IPS DF 19.7 (cell line): ENCODE measurements around the gene ARHGEF26.

ENCODE experiments used
- DNase-seq: peaks from one replicate; pipeline ENCODE4 v3.0.0-alpha.2; 2013; ENCODE audit warnings: low read depth, low spot score

The ARHGEF26 gene

DNA sequence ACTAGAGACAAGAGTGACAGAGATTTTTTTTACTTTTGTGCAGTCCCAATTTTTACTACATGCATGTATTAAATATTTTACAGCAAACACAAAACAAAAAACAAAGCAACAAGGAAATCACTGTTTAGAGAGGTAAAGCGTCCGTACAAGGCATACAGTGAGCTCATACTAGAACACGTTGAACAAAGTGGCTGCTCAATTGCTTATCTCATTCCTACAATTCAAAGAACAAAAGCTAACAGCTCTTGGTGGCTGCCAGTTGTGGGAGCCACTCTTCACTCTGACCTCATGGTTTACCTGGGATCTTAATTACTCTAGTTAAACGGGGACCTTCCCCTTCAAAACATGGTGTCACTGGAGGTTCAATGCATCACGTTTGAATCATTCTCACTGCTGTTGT lies 7.6 kb upstream of the ARHGEF26 start:
- DNase-seq = no peak

DNA sequence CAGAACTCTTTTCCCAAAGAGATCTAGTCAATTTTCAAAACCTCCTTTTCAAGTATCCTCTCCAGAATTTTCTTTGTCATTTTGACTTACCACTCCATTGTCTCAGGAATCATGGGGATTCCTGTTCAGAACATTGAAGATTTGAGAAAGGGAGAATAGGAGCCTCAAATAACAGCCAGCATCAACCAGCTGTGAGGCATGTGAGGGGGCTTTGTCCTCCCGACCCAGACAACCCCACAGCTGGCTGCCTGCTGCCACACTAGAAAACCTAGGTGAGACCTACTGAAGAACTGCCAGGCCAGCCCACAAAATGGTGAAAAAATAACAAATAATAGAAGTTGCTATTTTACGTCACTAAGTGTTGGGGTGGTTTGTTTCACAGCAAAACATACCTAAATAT lies 5.9 kb upstream of the ARHGEF26 start:
- DNase-seq = no peak

DNA sequence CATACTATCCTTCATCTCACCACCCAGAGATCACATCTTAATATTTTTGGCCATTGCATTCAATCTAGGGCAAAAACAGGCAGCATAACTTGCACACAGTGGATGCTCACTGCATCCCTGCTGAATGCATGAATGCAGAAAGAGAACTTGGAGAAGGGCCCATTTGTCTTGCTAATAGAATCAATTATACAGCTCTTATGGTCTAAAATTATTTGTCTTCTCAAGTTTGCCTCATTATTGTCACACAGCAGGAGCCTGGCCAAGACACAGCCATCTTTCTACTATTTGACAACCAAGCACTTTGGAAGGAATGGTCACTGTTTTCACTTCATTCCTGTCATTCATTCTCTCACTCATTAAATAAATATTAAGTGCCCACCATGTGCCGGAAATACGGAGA lies 1.2 kb upstream of the ARHGEF26 start:
- no peak for DNase-seq

DNA sequence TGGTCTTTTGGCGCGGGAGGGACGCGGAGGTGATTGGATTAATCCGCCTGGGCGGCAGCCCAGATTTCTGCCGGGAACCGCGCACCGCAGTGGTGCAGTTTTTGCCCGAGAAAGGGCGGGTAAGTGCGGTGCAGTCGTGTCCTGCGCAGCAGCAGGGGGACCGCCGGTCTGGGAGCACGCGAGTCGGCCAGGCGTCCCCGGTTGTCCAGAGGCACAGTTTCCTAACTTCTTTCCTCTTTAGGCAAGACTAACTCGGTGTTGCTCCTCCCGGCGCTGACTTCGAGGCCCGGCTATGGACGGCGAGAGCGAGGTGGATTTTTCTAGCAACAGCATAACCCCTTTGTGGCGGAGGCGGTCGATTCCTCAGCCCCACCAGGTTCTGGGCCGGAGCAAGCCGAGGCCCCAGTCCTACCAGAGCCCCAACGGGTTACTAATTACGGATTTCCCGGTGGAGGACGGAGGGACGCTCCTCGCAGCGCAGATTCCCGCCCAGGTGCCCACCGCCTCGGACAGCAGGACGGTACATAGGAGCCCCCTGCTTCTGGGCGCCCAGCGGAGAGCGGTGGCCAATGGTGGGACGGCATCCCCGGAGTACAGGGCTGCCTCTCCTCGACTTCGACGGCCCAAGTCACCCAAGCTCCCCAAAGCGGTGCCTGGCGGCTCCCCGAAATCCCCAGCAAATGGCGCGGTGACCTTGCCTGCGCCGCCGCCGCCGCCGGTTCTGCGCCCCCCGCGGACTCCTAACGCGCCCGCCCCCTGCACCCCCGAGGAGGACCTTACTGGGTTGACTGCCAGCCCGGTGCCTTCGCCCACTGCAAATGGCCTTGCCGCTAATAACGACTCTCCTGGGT lies 736 bp downstream of the ARHGEF26 start:
- no peak for DNase-seq

DNA sequence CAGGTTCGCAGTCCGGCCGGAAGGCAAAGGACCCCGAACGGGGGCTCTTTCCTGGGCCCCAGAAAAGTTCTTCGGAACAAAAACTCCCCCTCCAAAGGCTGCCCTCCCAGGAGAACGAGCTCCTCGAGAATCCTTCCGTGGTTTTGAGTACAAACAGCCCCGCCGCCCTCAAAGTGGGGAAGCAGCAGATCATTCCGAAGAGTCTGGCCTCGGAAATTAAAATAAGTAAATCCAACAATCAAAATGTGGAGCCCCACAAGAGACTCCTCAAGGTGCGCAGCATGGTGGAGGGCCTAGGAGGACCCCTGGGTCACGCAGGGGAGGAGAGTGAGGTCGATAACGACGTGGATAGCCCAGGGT lies 1.3 kb downstream of the ARHGEF26 start:
- DNase-seq = no peak

DNA sequence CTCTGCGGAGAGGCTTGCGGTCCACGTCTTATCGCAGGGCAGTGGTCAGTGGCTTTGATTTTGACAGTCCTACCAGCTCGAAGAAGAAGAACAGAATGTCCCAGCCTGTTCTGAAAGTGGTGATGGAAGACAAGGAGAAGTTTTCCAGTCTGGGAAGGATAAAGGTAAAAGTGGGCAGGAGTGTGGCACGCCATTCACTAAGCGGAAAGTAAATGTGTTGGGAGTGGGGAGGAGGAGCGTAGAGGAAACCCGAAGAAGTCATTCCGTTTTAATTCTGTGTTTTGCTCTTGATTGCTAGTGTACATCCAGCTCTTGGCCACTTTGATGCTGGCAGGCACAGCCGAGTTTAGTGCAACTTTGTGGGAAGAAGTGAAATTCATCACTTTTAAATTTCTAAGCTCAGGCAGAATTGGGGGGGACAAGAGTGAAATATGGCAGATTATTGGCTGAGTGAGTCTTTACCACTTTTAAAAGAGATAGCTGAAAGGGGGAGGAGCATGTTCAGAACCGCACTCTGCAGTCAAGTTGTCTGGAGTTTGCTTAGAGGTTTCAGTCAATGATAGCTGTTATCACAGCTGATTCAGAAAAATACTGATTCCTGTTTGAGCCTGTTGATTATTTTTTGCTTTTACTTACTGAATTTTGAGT lies 1.8 kb downstream of the ARHGEF26 start:
- DNase-seq = no peak

DNA sequence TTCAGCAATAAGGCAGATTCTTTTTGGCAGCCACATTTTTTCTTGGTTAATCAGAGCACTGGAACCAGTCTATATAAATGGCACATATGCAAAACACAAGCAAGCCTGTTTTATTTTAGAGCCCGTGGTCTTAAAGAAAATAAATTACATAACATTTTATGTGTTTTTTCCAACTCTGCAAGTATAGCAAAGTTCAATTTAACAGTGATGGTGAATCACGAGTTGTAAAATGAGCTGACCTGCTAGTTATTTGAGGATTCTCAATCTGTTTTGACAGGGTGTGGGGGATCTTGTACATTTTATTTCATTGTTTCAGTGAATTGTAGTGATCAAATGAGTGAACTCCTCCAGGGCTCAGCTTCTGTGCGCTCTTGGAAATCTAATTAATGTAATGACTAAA lies 2.7 kb downstream of the ARHGEF26 start:
- DNase-seq = no peak

DNA sequence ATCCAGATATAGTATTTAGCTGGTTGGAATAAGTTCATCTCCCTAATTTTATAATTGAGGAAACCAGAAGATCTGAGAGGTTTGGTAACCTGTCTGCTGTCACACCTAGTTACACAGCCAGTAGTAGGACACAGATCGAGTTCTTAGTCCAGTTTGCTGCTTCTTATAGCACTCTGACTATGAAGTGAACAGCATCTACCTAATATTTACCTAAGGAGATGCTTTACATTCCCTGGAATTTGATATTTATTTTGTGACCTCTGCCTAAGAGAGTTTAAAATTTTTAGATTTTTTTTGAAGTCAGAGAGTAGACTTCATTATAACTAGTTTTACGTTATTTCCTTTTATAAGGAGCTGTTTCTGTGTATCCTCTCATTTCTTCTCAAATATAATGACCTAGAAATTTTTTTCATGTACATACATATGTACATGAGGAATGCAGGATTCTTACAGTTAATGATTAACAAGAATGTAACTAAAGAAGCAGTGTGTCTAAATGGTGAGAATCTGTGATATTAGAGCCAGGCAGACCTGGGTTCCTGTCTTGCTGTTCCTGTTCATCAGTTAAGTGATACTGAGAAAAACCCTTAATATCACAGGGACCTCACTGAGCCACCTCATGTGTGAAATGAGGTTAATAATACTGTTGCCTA lies 4.3 kb downstream of the ARHGEF26 start:
- DNase-seq = no peak

DNA sequence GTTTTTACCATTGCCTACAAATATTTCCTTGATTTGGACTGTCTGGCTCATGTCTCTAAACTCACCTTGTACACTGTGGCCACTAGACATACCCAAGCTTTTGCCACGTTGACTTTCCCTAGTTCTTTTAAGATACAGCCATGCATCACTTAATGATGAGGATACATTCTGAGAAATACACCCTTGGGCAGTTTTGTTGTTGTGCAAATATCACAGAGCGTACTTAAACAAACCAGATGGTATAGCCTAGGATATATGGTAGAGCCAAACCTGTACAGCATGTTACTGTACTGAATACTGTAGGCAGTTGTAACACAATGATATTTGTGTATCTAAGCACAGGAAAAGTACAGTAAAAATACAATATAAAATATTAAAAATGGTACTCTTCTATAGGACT lies 5.5 kb downstream of the ARHGEF26 start:
- no peak for DNase-seq

DNA sequence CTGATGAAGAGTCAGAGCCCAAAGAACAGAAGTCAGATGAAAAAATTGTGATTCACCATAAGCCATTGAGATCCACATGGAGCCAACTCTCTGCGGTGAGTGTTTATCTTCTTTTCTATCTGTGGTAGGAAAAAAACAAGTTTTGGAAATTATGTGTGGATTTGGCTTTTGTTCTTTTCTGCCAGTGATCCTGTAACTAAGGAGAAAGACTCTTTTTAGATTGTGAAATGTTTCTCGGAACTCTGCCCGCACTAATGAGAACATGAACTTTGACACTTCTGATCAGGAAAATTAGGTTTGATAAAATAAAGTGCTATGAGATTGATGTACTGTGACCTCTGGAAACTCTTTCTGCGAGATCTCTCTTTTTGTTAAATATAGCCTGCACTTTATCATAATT lies 8.4 kb downstream of the ARHGEF26 start:
- DNase-seq = no peak

DNA sequence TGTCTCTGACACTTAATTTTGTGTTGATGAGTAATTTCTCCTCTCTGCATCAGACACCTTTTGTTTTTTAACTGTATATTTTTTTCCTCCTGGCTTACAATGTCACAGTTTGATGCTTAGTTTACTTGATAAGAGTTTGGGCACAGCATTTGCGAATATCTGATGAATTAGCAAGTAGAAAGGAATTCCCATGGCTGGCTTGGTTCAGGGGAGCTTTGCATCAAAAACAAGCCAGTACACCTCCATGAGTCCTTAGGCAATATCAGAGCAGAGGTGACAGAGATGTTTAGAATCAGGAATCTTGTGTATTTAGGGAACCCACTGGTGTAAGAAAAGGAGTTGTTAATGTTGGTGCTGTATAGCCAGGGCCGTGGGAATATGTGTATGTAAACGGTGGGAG lies 9.3 kb downstream of the ARHGEF26 start:
- no peak for DNase-seq

DNA sequence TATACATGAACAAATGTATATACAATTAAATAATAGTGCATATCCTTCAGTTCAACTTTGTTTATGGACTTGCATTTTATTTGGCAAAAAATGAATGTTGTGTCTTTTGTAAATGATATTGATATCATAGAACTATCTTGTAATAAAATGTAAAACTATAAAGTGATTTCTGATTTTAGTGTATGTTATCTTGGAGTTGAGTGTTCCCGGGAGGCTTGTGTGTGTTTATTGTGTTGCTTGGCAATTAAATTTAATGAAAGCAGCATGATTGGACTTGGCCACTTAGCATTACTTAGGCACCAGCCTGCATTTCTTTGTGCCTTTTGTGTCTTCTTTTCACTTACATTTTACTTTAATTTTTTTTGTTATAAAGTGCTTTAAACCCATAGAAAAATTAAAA lies 10.6 kb downstream of the ARHGEF26 start:
- no peak for DNase-seq

DNA sequence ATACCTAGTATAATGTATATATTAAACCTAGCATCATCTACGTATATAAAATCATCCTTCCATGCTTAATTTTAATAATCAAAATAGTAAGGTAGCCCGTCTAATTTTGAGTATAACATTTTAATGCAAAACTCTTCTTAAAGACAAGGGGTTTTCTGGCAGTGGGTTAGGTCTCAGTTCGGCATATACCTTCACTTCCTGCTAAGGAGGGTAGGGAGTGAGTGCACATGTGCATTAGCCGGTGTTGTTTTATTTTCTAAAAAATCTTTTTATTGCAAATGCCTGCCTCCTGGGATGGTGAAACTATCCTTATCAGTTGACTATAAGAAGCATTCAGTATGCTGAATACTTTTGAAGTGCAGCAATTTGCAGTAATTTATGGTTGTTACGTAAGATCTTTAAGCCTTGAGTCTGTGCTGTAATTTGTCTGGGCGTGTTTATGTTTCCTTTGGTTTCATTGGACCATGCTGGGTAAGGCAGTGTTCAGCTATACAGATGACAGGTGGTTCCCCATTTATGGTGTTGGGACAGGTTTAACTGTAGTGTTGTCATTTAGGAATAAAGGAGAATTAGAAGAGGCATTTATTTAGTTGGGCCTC lies 11.7 kb downstream of the ARHGEF26 start:
- no peak for DNase-seq

DNA sequence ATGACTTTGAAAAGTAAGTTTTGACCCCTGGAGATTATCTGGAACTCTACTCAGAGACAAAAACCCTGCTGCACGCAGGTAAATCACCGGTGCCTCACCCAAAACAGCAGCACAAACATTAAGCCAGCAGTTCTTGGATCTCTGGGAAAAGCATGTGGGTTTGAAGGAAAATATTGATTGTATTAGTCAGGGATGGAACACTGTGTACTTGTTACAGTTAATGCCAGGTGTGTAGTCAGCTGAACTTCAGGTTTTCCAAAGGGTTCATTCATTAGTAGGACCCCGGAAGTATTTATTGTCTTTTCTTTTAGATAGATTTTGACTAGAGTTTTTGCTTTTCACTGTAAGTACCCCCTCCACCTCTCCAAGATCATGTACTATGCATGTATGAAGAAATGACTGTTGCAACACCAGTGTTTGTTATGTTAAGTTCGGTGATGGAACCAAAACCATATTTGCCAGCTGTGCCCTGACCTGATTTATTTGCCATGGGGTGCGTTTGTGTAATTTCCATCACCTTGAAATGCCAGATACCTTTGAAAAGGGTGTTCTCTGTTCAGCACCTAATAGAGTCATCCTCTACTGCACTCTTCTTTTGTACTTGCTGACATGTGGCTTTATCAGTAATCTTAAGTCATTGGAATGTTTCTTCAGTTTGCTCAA lies 14.5 kb downstream of the ARHGEF26 start:
- no peak for DNase-seq

DNA sequence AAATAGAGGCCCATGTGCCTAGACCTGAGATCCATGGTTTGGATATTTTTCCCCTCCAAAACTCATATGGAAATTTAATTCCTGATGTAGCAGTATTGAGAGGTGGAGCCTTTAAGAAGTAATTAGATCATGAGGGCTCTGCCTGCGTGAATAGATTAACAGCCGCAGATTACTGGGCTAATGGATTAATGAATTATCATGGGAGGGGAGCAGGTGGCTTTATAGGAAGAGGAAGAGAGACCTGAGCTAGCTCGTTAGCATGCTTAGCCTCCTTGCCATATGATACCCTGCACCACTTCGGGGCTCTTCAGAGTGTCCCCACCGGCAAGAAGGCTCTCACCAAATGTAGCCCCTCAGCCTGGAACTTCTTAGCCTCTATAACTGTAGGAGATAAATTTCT lies 15.8 kb downstream of the ARHGEF26 start:
- no peak for DNase-seq

DNA sequence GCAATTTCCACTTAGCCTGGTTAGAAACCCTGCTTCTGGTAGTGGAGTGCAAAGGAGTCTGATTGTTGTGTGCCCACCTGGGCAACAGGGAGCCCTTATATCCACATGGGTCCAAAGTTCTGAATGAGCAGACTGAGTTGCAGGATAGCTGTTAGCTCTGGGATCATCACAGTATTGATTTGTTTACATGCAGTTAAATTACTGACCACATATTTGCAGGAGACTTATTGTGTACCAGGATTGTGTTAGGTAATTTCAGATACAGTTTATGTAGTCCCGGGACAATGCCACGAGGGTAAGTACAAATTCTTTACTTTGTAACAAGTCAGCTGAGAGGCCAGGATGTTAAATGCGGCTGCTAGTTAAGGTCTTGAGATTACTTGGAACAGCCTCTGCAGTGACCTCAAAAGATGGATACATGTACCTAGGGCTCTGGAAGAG lies 18.8 kb downstream of the ARHGEF26 start:
- DNase-seq = no peak

DNA sequence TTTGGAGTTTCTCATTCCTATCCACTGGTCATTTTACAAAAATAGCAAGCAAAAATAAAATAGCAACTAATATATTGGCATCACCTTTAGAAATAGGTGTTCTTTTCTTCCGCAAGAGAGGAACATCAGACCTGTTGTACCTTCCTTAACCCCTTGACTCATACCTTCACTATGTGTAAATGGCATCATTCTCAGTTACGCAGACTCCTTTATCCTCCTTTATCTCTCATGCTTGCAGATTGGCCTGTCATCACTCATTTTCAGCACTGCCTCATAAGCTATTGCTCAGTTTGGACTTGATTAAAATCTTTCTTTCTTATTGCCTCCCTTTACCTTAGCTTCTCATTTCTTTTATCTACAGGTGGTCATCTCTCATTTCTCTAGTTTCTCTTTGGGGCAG lies 21.4 kb downstream of the ARHGEF26 start:
- DNase-seq = no peak

DNA sequence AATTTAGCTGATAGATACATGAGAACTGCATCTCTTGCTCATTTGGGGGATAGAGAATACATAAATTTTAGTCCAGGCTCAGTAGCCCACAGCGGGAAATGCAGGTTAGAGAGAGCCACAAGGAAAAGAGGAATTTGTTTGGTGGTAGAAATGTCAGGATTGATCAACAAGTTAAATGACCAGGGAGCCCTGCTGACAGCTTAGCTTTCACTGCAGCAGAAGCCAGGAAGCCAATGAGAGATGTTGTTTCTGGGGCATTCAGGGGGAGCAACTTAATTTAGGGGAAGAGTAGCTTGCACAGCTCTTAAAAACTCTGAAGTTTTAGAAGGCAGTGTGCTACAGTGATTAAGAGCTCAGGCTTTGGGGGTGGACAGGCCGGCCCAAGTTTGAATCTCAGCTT lies 22.7 kb downstream of the ARHGEF26 start:
- DNase-seq = no peak

DNA sequence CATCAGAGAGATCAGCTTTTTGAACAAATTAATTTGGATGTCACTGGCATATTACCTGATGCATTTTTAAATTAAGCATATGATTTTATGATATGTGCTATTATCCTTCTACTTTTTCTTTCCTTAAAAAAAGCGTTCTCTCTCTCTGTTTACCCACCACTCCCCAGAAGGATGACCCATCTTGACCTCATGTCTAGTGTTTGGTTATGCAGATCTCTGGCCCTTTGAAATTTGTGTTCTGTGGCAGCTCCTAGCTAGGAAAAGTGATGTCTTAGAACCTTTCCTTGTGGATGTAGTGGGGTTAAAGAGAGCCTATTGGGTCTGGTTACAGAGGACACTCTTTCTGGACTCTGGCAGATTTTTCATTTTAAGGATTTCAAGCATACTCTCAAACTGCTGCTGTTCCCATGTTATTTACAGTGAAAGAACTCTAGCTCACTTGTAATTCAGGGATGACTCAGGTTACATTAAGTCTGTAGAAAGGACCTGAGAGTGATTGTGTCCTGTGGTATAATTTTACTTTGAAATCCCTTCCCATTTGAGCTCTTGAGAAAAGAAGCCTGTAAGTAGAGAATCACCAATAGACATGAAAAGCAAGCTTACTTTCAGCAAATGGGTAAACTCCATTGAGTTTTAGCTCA lies 23.8 kb downstream of the ARHGEF26 start:
- no peak for DNase-seq

DNA sequence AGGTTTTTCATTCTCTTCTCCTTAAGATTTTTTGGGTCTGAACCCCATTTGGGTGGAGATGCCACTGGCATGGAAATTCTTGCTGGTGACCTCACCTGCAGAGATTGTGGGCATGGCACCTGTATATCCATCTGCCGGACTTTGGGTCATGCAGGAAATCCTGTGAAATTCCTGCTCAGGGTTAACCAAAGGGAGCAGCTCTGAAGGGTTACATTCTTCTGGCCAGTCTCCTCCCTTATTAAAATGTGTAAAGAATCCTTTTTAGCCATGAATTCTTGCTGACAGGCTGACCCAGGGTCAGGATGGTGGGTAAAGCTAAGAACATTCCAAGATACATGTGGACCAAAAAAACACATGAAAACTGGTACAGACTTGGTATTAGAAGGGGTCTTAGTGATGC lies 27.4 kb downstream of the ARHGEF26 start:
- DNase-seq = no peak

DNA sequence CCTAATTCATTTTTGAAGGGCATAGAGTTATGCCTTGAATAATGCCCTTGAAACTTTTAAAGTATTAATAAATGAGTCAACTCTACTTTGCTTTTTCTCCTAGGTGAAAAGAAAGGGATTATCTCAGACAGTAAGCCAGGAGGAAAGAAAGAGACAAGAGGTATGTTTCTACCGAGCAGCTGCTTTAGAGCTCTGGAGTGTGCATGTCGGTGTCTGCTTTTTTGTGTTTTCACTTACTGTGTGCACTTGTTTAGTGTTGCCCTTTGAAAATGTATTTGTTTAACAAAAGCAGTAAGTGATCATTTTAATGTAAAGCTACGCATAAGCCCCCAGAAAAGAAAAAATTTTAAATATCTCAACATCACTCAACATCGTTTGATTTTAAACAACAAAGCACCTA lies 28.1 kb downstream of the ARHGEF26 start:
- no peak for DNase-seq

DNA sequence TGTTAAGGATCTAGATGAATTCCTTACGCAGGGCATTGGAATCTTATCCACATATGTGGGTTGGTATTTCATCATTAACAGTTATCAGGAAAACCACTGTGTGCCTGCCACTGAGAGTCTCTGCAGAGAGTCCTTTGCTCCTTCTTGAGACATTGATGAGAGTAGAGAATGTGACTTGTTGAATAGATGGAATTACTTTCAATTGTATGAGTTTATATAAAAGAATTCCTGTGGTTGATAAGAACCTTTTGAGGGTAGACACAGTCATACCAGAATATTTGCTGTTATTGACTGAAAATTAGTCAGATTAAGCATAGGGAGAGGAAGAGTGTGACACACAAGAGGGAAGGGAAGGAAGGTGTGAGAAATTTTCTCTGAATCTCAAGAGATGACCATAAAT lies 30.8 kb downstream of the ARHGEF26 start:
- no peak for DNase-seq
